ENCODE data around the gene CKS1B.

The CKS1B gene

DNA sequence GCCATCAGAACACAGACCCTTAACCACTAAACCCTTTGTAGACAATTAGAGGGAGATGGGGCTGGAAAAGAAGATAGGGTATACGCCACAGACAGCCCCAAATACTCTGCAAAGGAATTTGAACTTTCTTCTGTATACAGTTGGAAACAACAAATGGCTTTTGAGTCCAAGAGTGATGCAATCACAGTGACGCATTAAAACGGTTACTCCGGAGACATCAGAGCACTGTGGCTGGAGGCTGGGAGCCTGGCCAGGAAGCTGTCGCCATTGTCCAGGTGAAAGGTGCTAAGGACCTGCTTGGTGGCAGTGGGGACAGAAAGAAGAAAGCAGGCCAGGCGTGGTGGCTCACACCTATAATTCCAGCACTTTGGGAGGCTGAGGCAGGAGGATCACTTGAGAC lies 12.8 kb downstream of the CKS1B start:
- Histone ChIP-seq H3K27ac (no peak overlapping the region), H3K27me3 (ENCODE audit: insufficient read depth, low read depth) (no peaks in the 10 kb centered on the region), H2AFZ (ENCODE audit: low read depth) (no peak overlapping the region), H3K36me3 (ENCODE audit: insufficient read depth) (peaks cover 17% of the 10 kb centered on the region; the same call in 1 of the 2 replicates), H3K9ac (no peak overlapping the region), H4K20me1 (ENCODE audit: insufficient read depth) (no peaks in the 10 kb centered on the region), H3K4me1 (ENCODE audit: low read depth, poor library complexity, severe bottlenecking) (peaks cover 23% of the 10 kb centered on the region), H3K79me2 (ENCODE audit: insufficient read depth, low read depth) (peaks cover 56% of the 10 kb centered on the region), H3K4me2 (no peak overlapping the region), H3K4me3 (IDR thresholded peaks at IDR 0.05; ENCODE audit: insufficient read depth, low read depth, low read length) (no peak overlapping the region)
- TF ChIP-seq, protein P1, sequence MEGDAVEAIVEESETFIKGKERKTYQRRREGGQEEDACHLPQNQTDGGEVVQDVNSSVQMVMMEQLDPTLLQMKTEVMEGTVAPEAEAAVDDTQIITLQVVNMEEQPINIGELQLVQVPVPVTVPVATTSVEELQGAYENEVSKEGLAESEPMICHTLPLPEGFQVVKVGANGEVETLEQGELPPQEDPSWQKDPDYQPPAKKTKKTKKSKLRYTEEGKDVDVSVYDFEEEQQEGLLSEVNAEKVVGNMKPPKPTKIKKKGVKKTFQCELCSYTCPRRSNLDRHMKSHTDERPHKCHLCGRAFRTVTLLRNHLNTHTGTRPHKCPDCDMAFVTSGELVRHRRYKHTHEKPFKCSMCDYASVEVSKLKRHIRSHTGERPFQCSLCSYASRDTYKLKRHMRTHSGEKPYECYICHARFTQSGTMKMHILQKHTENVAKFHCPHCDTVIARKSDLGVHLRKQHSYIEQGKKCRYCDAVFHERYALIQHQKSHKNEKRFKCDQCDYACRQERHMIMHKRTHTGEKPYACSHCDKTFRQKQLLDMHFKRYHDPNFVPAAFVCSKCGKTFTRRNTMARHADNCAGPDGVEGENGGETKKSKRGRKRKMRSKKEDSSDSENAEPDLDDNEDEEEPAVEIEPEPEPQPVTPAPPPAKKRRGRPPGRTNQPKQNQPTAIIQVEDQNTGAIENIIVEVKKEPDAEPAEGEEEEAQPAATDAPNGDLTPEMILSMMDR (conservative IDR thresholded peaks at IDR 0.05; ENCODE audit: low read depth, low read length): no peak

DNA sequence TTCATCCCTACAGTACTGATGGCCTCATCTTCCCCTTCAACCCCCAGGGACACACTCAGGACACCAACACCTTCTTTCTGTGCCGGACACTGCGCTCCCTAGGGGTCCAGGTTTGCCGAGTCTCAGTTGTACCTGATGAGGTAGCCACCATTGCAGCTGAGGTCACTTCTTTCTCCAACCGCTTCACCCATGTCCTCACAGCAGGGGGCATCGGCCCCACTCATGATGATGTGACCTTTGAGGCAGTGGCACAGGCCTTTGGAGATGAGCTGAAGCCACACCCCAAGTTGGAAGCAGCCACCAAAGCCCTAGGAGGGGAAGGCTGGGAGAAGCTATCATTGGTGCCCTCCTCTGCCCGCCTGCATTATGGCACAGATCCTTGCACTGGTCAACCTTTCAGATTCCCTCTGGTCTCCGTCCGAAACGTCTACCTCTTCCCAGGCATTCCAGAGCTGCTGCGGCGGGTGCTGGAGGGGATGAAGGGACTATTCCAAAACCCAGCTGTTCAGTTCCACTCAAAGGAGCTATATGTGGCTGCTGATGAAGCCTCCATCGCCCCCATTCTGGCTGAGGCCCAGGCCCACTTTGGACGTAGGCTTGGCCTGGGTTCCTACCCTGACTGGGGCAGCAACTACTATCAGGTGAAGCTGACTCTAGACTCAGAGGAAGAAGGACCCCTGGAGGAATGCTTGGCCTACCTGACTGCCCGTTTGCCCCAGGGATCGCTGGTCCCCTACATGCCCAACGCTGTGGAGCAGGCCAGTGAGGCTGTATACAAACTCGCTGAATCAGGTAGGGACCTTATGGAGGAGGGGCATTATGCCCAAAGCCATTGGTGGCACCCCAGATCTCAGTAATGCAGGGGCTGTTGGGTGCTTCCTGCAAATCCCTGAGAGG lies 13.8 kb downstream of the CKS1B start:
- Histone ChIP-seq H3K79me2 (ENCODE audit: insufficient read depth, low read depth) (peaks cover 55% of the 10 kb centered on the region), H4K20me1 (ENCODE audit: insufficient read depth) (no peaks in the 10 kb centered on the region), H3K9ac (no peak overlapping the region), H3K36me3 (ENCODE audit: insufficient read depth) (peaks cover 17% of the 10 kb centered on the region; the same call in 1 of the 2 replicates), H2AFZ (ENCODE audit: low read depth) (no peak overlapping the region), H3K27me3 (ENCODE audit: insufficient read depth, low read depth) (no peaks in the 10 kb centered on the region), H3K4me2 (no peak overlapping the region), H3K4me3 (IDR thresholded peaks at IDR 0.05; ENCODE audit: insufficient read depth, low read depth, low read length) (no peak overlapping the region), H3K4me1 (ENCODE audit: low read depth, poor library complexity, severe bottlenecking) (peaks cover 27% of the 10 kb centered on the region), H3K27ac (no peak overlapping the region)
- TF ChIP-seq, protein P1 (conservative IDR thresholded peaks at IDR 0.05; ENCODE audit: low read depth, low read length): no peak

DNA sequence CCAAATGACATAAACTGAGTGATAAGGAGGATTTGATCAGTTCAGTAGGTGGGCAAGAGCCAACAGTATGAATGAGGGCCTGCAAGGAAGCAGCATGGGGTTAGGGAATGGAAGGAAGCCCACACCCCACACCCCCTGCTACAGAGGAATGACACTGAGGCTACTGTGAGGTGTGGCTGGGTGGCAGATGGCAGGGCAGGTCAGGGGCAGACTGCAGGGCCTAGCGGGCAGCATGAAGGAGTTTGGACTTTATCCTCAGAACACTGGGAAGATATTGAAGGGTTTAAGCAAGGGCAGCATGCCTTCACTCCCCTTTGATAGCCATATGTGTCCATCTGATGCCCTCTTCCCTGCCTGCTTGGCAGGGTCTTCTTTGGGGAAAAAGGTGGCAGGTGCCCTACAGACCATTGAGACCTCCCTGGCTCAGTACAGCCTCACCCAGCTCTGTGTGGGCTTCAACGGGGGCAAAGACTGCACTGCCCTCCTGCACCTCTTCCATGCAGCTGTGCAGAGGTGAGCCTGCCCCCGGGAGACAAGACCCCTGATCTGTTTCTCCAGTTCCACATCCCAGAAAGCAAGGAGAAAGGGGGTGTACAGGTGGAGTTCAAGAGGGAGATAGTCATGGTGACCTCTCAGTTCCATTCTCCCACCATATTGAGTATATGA lies 14.8 kb downstream of the CKS1B start:
- H4K20me1 ChIP-seq (ENCODE audit: insufficient read depth): no peaks in the 10 kb centered on the region
- H3K27me3 ChIP-seq (ENCODE audit: insufficient read depth, low read depth): no peaks in the 10 kb centered on the region
- TF ChIP-seq, protein P1 (conservative IDR thresholded peaks at IDR 0.05; ENCODE audit: low read depth, low read length): no peak
- H3K4me1 ChIP-seq (ENCODE audit: low read depth, poor library complexity, severe bottlenecking): peaks cover 34% of the 10 kb centered on the region
- H3K27ac ChIP-seq: no peak overlapping the region
- H3K4me3 ChIP-seq (IDR thresholded peaks at IDR 0.05; ENCODE audit: insufficient read depth, low read depth, low read length): no peak overlapping the region
- peaks cover 45% of the 10 kb centered on the region for H3K79me2 ChIP-seq (ENCODE audit: insufficient read depth, low read depth)
- H3K4me2 ChIP-seq: no peak overlapping the region
- H3K36me3 ChIP-seq (ENCODE audit: insufficient read depth): peaks cover 17% of the 10 kb centered on the region; the same call in 1 of the 2 replicates
- no peak overlapping the region for H3K9ac ChIP-seq
- no peak overlapping the region for H2AFZ ChIP-seq (ENCODE audit: low read depth)

DNA sequence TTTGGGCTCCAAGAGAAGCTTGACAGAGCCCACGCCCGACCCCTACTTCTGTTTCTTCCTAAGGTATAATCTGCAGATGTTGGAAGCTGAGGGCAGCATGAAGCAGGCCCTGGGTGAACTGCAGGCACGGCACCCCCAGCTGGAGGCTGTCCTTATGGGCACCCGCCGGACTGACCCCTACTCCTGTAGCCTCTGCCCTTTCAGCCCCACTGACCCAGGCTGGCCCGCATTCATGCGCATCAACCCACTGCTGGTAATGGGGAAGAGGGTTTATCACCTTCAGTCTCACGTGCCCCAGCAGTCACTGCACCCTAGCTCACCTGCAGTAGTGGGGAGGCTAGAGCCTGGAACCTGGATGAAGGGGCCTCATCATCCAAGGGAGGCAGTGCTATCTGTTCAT lies 15.8 kb downstream of the CKS1B start:
- H3K27me3 ChIP-seq (ENCODE audit: insufficient read depth, low read depth): no peaks in the 10 kb centered on the region
- no peak overlapping the region for H3K4me2 ChIP-seq
- H3K36me3 ChIP-seq (ENCODE audit: insufficient read depth): peaks cover 17% of the 10 kb centered on the region; the same call in 1 of the 2 replicates
- H3K79me2 ChIP-seq (ENCODE audit: insufficient read depth, low read depth): peaks cover 36% of the 10 kb centered on the region; the same call in 1 of the 2 replicates
- H3K9ac ChIP-seq: no peak overlapping the region
- no peak overlapping the region for H2AFZ ChIP-seq (ENCODE audit: low read depth)
- no peaks in the 10 kb centered on the region for H4K20me1 ChIP-seq (ENCODE audit: insufficient read depth)
- TF ChIP-seq, protein P1 (conservative IDR thresholded peaks at IDR 0.05; ENCODE audit: low read depth, low read length): no peak
- H3K27ac ChIP-seq: no peak overlapping the region
- H3K4me1 ChIP-seq (ENCODE audit: low read depth, poor library complexity, severe bottlenecking): peaks cover 32% of the 10 kb centered on the region
- H3K4me3 ChIP-seq (IDR thresholded peaks at IDR 0.05; ENCODE audit: insufficient read depth, low read depth, low read length): no peak overlapping the region

Measured in KMS-11 (cell line).